ENCODE measurements around the gene HGS.
"Not testable (repeated sequence)": the region's sequence is repeated elsewhere in the genome, so short reads cannot be mapped to it uniquely, and the experiment has no call there.

The HGS gene

GRCh38 chr17:81722184-81723120 is 38.6 kb downstream of the HGS start:
- DNase-seq = no peak

- no peak for DNase-seq
Measured at GRCh38 chr17:81723651-81724209, 39.9 kb downstream of the HGS start.

GRCh38 chr17:81725439-81725838 is 41.6 kb downstream of the HGS start:
- DNase-seq = no peak

GRCh38 chr17:81726004-81726403 is 42.2 kb downstream of the HGS start:
- no peak for DNase-seq

- no peak for DNase-seq
Measured at GRCh38 chr17:81727324-81728031, 43.7 kb downstream of the HGS start.

GRCh38 chr17:81733507-81734404 is 49.9 kb downstream of the HGS start:
- peak; percentile 30 for DNase-seq

GRCh38 chr17:81734405-81735263 is 50.8 kb downstream of the HGS start:
- no peak for DNase-seq

GRCh38 chr17:81735264-81736102 is 51.7 kb downstream of the HGS start:
- no peak for DNase-seq

GRCh38 chr17:81737947-81738800 is 54.4 kb downstream of the HGS start:
- no peak for DNase-seq

GRCh38 chr17:81738801-81739393 is 55.1 kb downstream of the HGS start:
- DNase-seq = no peak

GRCh38 chr17:81739593-81739992 is 55.8 kb downstream of the HGS start:
- not testable (repeated sequence) for DNase-seq

GRCh38 chr17:81740395-81740961 is 56.7 kb downstream of the HGS start:
- DNase-seq = no peak

- no peak for DNase-seq
Measured at GRCh38 chr17:81741049-81741593, 57.3 kb downstream of the HGS start.

GRCh38 chr17:81741594-81742452 is 58.0 kb downstream of the HGS start:
- no peak for DNase-seq

All from NCI-H187 treated with DMSO at 0.1 percent for 48 hours (cell line).